WTC11 (cell line): Measurements from ENCODE around the gene USP51. TPM values are rescaled to one million over a fixed set of nuclear protein-coding genes. Genes with fewer than 3 reads are reported as not detected.
A peak's percentile ranks its signal among the peaks of the same experiment; 100 is the strongest.

Source experiments
- ATAC-seq: fragments of 200-7000 bp; cut with Tn5 transposase; 2 replicates; pipeline ENCODE4 v1.10.0; 2021; ENCODE audit warnings: mild to moderate bottlenecking, moderate library complexity
- CTCF ChIA-PET: fragments of 300-600 bp; sonication (Branson Sonifier 250); formaldehyde crosslinking; loops from one replicate; lab custom pipeline; 2021; ENCODE audit warnings: antibody characterized with exemption; lab: Charles Lee
- POLR2A ChIA-PET: fragments of 350-600 bp; sonication (Branson Sonifier 250); formaldehyde crosslinking; loops from one replicate; lab custom pipeline; 2021; ENCODE audit warnings: antibody characterized with exemption; lab: Charles Lee
- DNase-seq: peaks from one replicate; pipeline ENCODE4 v3.0.0; 2021; ENCODE audit warnings: low spot score
- H3K27ac Mint-ChIP-seq: 2 replicates; pipeline ENCODE4 v1.8.0; 2021; ENCODE audit warnings: mixed read lengths
- H3K27me3 Mint-ChIP-seq: 2 replicates; pipeline ENCODE4 v1.8.0; 2021; ENCODE audit warnings: low read depth, mild to moderate bottlenecking, moderate library complexity, mixed read lengths
- H3K36me3 Mint-ChIP-seq: 2 replicates; pipeline ENCODE4 v1.8.0; 2021; ENCODE audit warnings: mixed read lengths
- H3K4me1 Mint-ChIP-seq: 2 replicates; pipeline ENCODE4 v1.8.0; 2022; ENCODE audit warnings: mixed read lengths
- H3K4me3 Mint-ChIP-seq: 2 replicates; pipeline ENCODE4 v1.8.0; 2021; ENCODE audit warnings: mild to moderate bottlenecking, moderate library complexity, mixed read lengths
- H3K9me3 Mint-ChIP-seq: 2 replicates; pipeline ENCODE4 v1.8.0; 2021; ENCODE audit warnings: mixed read lengths
- CREB1 ChIP-seq: sonication (generic); formaldehyde crosslinking; IDR thresholded peaks from 2 replicates; pipeline ENCODE4 v1.8.0; 2023; ENCODE audit warnings: mild to moderate bottlenecking, missing genetic modification reagents
- FOXK1 ChIP-seq: sonication (generic); formaldehyde crosslinking; IDR thresholded peaks from 2 replicates; pipeline ENCODE4 v1.8.0; 2022; ENCODE audit warnings: mild to moderate bottlenecking, moderate library complexity, missing genetic modification reagents
- NFE2L1 ChIP-seq: sonication (generic); formaldehyde crosslinking; IDR thresholded peaks from 2 replicates; pipeline ENCODE4 v1.8.1; 2023; ENCODE audit warnings: missing genetic modification reagents
- NFYB ChIP-seq: sonication (generic); formaldehyde crosslinking; conservative IDR thresholded peaks from 2 replicates; pipeline ENCODE4 v1.8.0; 2022; ENCODE audit warnings: low read depth, missing genetic modification reagents
- NR1H2 ChIP-seq: sonication (generic); formaldehyde crosslinking; IDR thresholded peaks from 2 replicates; pipeline ENCODE4 v1.9.0; 2021; ENCODE audit warnings: mild to moderate bottlenecking, moderate library complexity, missing genetic modification reagents
- OVOL2 ChIP-seq: fragments of 250-450 bp; sonication (Bioruptor Pico); IDR thresholded peaks from 2 replicates; pipeline ENCODE4 v1.9.0; 2021; ENCODE audit warnings: mild to moderate bottlenecking, borderline replicate concordance
- RELA ChIP-seq: sonication (generic); formaldehyde crosslinking; IDR thresholded peaks from 2 replicates; pipeline ENCODE4 v1.8.1; 2022; ENCODE audit warnings: missing genetic modification reagents, mild to moderate bottlenecking, borderline replicate concordance
- RORB ChIP-seq: fragments of 250-450 bp; sonication (Bioruptor Pico); IDR thresholded peaks from 2 replicates; pipeline ENCODE4 v1.9.0; 2021; ENCODE audit warnings: mild to moderate bottlenecking
- TEAD1 ChIP-seq: sonication (generic); formaldehyde crosslinking; IDR thresholded peaks from 2 replicates; pipeline ENCODE4 v1.8.0; 2022; ENCODE audit warnings: mild to moderate bottlenecking, missing genetic modification reagents
- ZNF396 ChIP-seq: fragments of 250-450 bp; sonication (Bioruptor Pico); IDR thresholded peaks from 2 replicates; pipeline ENCODE4 v1.8.0; 2021; ENCODE audit warnings: mild to moderate bottlenecking, moderate library complexity, borderline replicate concordance
- total RNA-seq: library from RNA; stranded (reverse); gene quantifications from 3 replicates; pipeline ENCODE4 v1.2.3, GENCODE V29; 2021
- TF ChIP-seq, protein P1 (sequence below): fragments of 250-450 bp; sonication (Bioruptor Pico); conservative IDR thresholded peaks from 2 replicates; pipeline ENCODE4 v1.9.0; 2021; ENCODE audit warnings: mild to moderate bottlenecking
- TF ChIP-seq, protein P2 (sequence below): sonication (generic); formaldehyde crosslinking; IDR thresholded peaks from 2 replicates; pipeline ENCODE4 v1.8.0; 2022; ENCODE audit warnings: missing genetic modification reagents
- TF ChIP-seq, protein P3 (sequence below): sonication (generic); formaldehyde crosslinking; IDR thresholded peaks from 2 replicates; pipeline ENCODE4 v1.8.0; 2023; ENCODE audit warnings: missing genetic modification reagents, mild to moderate bottlenecking, borderline replicate concordance

USP51 gene
- total RNA-seq, 1 experiment from 2014 or later: 6.5 TPM

DNA sequence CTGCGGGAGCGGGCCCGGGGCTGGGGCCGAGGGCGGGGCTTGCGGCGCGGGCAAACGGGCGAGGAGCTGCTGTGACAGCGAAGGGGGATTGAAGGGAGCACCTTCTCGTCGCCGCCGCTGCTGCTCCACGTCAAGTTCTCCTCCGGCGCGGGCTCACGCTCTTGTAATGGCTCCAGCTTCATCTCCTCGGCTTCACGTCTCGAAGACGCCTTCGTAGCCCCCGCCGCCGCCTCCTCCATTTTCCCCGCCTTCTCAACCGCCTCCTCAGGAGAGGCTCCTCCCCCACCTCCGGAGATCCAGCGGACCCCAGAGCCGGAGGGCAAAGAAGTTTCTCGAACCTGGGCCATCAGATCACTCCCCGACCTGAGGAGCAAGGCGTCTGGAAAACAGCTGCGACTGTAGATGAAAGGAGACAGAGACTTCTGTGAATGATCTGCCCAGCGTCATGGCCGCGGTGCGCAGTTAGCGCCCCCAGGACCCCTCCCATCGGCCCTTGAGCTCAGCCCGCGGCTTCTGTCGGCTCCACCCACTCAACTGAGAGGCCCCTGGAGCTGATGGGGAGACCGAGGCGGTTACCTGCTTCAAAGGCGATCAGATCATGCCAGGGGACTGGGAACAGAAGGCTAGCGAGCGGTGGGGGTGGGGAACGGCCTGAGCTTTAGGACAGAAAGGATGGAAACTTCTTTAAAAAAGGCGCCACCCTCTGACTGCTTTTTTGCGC, 895 bp downstream of the USP51 start (continued):
- TF ChIP-seq, protein P1, sequence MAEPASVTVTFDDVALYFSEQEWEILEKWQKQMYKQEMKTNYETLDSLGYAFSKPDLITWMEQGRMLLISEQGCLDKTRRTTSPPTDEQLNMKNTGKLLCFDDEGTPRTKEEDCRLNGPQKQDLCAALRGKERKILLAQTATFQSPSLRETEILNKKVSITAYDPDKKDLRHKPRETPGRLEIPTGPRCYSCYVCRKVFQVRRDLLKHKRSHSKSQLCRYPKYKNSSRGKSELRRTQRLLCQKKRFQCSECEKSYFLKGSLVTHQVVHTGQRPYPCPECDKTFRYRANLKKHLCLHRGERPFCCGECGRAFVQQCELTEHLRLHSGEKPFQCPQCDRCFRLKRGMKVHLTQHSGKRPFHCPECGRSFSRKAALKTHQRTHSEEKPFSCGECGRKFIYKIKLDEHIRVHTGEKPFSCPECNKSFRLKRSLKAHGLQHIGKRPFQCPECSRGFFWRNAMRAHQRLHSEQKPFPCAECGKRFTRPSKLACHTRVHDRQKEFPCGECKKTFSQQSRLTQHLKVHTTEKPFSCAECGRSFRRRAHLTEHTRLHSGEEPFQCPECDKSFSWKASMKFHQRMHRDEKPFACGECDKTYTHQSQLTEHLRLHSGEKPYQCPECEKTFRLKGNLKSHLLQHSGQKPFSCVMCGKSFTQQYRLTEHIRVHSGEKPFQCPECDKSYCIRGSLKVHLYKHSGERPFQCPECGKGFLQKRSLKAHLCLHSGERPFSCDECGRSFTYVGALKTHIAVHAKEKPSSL (CRISPR knock-in tag): no peak

DNA sequence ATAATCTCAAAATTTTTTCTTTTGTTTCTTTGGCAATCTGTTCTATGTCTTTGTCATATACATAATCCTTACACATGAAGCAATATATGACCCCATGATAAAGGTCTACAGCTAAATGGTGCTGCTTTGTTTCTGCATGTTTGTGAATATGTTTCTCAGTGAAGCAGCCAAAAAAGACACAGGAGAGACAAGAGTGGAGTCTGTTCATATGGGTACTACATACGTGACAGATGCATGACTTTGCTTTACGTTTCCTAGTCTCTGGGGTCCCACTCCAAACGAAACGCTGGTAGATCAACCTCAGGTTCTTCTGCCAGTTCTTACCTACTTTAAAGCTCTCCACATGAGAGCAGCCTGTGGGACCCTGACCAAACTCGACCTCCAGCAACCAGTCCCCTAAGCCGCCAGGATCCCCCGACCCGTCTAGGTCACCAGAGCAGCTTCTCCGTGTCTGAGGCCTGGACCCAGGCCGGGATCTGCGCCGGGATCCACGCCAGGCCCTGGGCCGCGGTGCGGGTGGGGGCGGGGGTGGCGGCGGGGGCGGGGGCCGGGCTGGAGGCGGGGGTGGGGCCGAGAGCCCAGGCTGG, 1.5 kb downstream of the USP51 start:
- DNase-seq (no peak), ATAC-seq (no peak)
- TF ChIP-seq ZNF396 (CRISPR knock-in tag) (no peak), OVOL2 (CRISPR knock-in tag) (no peak), FOXK1 (no peak), TEAD1 (no peak)
- TF ChIP-seq, protein P2, sequence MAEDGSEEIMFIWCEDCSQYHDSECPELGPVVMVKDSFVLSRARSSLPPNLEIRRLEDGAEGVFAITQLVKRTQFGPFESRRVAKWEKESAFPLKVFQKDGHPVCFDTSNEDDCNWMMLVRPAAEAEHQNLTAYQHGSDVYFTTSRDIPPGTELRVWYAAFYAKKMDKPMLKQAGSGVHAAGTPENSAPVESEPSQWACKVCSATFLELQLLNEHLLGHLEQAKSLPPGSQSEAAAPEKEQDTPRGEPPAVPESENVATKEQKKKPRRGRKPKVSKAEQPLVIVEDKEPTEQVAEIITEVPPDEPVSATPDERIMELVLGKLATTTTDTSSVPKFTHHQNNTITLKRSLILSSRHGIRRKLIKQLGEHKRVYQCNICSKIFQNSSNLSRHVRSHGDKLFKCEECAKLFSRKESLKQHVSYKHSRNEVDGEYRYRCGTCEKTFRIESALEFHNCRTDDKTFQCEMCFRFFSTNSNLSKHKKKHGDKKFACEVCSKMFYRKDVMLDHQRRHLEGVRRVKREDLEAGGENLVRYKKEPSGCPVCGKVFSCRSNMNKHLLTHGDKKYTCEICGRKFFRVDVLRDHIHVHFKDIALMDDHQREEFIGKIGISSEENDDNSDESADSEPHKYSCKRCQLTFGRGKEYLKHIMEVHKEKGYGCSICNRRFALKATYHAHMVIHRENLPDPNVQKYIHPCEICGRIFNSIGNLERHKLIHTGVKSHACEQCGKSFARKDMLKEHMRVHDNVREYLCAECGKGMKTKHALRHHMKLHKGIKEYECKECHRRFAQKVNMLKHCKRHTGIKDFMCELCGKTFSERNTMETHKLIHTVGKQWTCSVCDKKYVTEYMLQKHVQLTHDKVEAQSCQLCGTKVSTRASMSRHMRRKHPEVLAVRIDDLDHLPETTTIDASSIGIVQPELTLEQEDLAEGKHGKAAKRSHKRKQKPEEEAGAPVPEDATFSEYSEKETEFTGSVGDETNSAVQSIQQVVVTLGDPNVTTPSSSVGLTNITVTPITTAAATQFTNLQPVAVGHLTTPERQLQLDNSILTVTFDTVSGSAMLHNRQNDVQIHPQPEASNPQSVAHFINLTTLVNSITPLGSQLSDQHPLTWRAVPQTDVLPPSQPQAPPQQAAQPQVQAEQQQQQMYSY (CRISPR knock-in tag): peak; percentile 62; the same call in 1 of the 2 replicates
- H3K4me1 Mint-ChIP-seq: peaks cover 12% of the 10 kb centered on the region
- ChIA-PET POLR2A (interaction anchor here (1.8 kb wide), 1 partner anchor 420 kb away, joined by 4 read pairs; no protein-coding TSS in a partner anchor), CTCF (interaction anchor here (1.0 to 1.6 kb wide), 2 partner anchors 36 to 353 kb away, joined by 5 to 6 read pairs; partner anchors contain the start of gene MAGEH1)
- H3K27me3 Mint-ChIP-seq: no peaks in the 10 kb centered on the region
- peak overlapping the region; percentile 65 for H3K4me3 Mint-ChIP-seq
- no peaks in the 10 kb centered on the region for H3K9me3 Mint-ChIP-seq
- no peak overlapping the region; the same call in 1 of the 2 replicates for H3K27ac Mint-ChIP-seq
- no peaks in the 10 kb centered on the region for H3K36me3 Mint-ChIP-seq

DNA sequence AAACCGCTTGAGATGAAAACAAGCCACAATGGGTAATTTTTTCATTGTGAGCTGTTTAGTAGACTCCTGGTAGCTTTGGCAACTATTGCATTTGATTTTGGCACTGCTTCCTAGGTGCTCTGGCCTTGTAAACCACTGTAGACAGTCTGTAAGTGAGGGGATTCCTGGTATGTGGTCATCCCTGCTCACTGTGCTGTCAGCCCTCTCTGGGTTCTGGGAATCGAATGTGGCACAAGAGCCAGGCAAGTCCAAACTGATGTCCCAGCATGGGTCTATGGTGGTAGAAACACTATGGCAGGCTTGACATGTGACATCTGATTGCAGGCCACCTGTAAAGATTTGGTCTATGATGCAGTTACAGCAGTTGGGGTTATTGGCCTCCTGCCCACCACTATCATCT, 2.5 kb downstream of the USP51 start:
- no peak overlapping the region for H3K27ac Mint-ChIP-seq

More for the DNA sequence above, 2.5 kb downstream of the USP51 start:
- Mint-ChIP-seq H3K4me3 (no peak overlapping the region), H3K4me1 (peaks cover 12% of the 10 kb centered on the region), H3K9me3 (no peaks in the 10 kb centered on the region), H3K27me3 (no peaks in the 10 kb centered on the region), H3K36me3 (no peaks in the 10 kb centered on the region)
- ATAC-seq (no peak), DNase-seq (no peak)
- TF ChIP-seq RORB (CRISPR knock-in tag) (no peak), RELA (CRISPR knock-in tag) (no peak), NFE2L1 (CRISPR knock-in tag) (no peak), TEAD1 (no peak), CREB1 (no peak), NFYB (CRISPR knock-in tag) (no peak), NR1H2 (CRISPR knock-in tag) (no peak)
- TF ChIP-seq, protein P3, sequence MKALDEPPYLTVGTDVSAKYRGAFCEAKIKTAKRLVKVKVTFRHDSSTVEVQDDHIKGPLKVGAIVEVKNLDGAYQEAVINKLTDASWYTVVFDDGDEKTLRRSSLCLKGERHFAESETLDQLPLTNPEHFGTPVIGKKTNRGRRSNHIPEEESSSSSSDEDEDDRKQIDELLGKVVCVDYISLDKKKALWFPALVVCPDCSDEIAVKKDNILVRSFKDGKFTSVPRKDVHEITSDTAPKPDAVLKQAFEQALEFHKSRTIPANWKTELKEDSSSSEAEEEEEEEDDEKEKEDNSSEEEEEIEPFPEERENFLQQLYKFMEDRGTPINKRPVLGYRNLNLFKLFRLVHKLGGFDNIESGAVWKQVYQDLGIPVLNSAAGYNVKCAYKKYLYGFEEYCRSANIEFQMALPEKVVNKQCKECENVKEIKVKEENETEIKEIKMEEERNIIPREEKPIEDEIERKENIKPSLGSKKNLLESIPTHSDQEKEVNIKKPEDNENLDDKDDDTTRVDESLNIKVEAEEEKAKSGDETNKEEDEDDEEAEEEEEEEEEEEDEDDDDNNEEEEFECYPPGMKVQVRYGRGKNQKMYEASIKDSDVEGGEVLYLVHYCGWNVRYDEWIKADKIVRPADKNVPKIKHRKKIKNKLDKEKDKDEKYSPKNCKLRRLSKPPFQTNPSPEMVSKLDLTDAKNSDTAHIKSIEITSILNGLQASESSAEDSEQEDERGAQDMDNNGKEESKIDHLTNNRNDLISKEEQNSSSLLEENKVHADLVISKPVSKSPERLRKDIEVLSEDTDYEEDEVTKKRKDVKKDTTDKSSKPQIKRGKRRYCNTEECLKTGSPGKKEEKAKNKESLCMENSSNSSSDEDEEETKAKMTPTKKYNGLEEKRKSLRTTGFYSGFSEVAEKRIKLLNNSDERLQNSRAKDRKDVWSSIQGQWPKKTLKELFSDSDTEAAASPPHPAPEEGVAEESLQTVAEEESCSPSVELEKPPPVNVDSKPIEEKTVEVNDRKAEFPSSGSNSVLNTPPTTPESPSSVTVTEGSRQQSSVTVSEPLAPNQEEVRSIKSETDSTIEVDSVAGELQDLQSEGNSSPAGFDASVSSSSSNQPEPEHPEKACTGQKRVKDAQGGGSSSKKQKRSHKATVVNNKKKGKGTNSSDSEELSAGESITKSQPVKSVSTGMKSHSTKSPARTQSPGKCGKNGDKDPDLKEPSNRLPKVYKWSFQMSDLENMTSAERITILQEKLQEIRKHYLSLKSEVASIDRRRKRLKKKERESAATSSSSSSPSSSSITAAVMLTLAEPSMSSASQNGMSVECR (CRISPR knock-in tag): no peak
- TF ChIP-seq, all 79 proteins: peak for 0
- ChIA-PET POLR2A (no interaction called here), CTCF (no interaction called here)
